ENCODE measurements around the gene ADAMTS3.

ADAMTS3 gene

GRCh38 chr4:72348701-72349100, 220.3 kb downstream of the ADAMTS3 start:
- DNase-seq (ENCODE audit: low read depth): no peak

DNA sequence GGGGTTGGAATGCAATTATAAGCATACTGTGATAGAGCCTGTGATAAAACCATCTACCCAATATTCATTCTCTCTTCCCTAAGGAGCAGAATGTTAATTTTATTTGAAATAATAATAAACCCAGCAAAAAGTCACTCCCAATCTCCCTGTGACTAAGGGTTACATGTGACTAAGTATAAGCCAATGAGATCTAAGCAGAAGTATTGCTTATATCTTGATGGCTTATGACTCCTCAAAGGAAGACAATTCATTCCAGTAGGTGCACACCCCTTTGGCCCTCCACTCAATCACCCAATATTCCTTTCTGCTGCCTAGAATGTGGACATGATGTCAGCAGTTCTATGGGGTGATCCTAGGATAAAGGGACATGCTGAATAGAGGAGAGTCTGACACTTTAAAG, 224.6 kb downstream of the ADAMTS3 start:
- no peak for DNase-seq (ENCODE audit: low read depth)

- DNase-seq (ENCODE audit: low read depth): no peak
Observed at GRCh38 chr4:72341432-72341820, 227.6 kb downstream of the ADAMTS3 start.

GRCh38 chr4:72340803-72341431, 228.1 kb downstream of the ADAMTS3 start:
- no peak for DNase-seq (ENCODE audit: low read depth)

GRCh38 chr4:72338060-72338459, 231.0 kb downstream of the ADAMTS3 start:
- DNase-seq (ENCODE audit: low read depth): no peak

GRCh38 chr4:72330381-72330780, 238.6 kb downstream of the ADAMTS3 start:
- no peak for DNase-seq (ENCODE audit: low read depth)

- no peak for DNase-seq (ENCODE audit: low read depth)
Observed at GRCh38 chr4:72326692-72327632, 242.1 kb downstream of the ADAMTS3 start.

- no peak for DNase-seq (ENCODE audit: low read depth)
Observed at GRCh38 chr4:72325215-72325614, 243.8 kb downstream of the ADAMTS3 start.

GRCh38 chr4:72323227-72323626, 245.8 kb downstream of the ADAMTS3 start:
- no peak for DNase-seq (ENCODE audit: low read depth)

DNA sequence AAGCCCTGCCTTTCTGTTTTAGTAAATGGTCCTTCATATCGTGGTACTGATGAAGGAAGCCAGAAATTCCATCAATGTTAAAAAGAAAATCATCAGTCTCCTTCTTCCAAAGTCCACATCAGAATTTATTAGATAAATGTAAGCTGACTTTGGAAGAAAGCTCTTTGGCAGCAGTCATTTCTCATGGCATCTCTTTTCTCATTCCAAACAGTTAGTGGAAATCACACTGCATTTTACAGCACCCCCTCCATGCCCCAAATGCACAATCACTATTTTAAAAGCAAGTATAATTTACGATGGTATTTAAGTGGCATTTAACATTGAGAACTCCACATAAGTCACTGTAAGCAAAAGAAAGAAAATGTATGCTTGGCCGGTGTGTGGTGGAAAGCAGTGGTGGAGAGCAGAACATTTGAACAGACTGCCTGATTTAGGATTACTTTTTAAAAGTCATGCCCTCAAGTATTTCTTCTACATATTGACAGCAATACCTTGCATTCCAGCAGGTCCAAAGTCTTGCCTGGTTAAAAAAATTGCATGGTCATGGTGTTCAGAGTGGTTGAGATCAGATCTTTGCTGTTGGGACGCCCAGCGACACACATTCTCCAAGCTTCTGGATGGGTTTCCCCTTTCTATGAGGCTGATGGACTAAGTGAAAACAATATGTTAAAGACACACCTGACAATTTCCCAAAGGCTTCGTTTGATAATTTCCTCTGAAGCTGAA, 248.6 kb downstream of the ADAMTS3 start:
- no peak for DNase-seq (ENCODE audit: low read depth)

- DNase-seq (ENCODE audit: low read depth): no peak
Observed at GRCh38 chr4:72319601-72320021, 249.4 kb downstream of the ADAMTS3 start.

GRCh38 chr4:72318421-72319170, 250.4 kb downstream of the ADAMTS3 start:
- DNase-seq (ENCODE audit: low read depth): no peak

DNA sequence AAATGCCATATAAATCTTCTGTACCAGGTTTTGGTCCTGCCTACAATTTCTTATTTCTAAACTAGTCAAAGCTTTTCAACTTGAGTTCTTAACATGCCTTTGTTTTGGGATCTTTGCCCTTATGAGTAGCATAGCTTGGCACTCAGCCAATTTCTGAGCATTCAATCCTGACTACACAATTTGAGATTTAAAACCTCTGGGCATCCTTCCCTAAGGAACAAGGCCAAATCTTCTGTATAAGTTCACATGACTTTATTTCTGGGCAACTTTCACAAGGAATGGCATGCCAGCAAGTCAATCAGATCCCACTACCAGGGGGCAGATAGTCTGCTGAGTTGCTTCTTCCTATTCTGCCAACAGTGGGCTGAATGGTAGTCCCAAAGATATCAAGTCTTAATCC, 254.2 kb downstream of the ADAMTS3 start:
- DNase-seq (ENCODE audit: low read depth): no peak

DNA sequence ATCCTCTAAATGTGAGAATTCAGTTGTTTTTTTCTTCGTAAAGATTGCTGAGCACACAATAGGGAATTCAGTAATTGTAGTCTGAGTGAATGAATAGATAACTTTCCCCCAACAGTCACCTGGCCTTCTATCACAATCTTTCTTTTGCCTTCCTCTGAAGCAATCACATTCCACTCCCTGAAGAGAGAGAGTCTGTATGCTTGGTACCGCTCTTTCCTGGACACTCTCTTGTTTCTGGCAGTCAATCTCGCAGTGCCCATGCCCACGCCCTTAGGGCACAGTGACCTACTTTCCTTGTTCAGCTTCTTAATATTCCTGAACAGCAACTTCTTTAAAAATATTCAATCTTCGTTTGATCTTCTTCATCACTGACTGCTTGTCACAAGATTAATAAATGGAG, 255.9 kb downstream of the ADAMTS3 start:
- no peak for DNase-seq (ENCODE audit: low read depth)

- DNase-seq (ENCODE audit: low read depth): no peak
Observed at GRCh38 chr4:72312032-72312650, 256.9 kb downstream of the ADAMTS3 start.

- no peak for DNase-seq (ENCODE audit: low read depth)
Observed at GRCh38 chr4:72311291-72311690, 257.7 kb downstream of the ADAMTS3 start.

GRCh38 chr4:72305620-72306019, 263.4 kb downstream of the ADAMTS3 start:
- no peak for DNase-seq (ENCODE audit: low read depth)

DNA sequence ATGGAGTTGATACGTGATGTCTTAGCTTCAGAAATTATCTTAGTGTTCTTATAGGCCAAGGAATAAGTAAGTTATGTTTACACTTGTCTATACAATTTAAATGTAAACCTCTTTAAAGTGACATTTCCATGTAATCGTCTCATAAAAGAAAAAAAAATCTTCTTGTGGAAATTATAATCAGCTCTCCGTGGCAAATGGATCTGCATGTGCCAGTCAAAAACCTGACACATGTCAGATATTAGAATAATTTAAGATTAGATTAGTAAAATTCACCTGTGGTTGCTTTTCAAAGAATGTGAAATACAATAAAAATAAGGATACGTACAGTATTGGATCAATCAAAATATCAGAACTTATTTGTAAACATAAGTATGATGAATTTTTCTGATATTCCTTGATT, 263.9 kb downstream of the ADAMTS3 start:
- DNase-seq (ENCODE audit: low read depth): no peak

DNA sequence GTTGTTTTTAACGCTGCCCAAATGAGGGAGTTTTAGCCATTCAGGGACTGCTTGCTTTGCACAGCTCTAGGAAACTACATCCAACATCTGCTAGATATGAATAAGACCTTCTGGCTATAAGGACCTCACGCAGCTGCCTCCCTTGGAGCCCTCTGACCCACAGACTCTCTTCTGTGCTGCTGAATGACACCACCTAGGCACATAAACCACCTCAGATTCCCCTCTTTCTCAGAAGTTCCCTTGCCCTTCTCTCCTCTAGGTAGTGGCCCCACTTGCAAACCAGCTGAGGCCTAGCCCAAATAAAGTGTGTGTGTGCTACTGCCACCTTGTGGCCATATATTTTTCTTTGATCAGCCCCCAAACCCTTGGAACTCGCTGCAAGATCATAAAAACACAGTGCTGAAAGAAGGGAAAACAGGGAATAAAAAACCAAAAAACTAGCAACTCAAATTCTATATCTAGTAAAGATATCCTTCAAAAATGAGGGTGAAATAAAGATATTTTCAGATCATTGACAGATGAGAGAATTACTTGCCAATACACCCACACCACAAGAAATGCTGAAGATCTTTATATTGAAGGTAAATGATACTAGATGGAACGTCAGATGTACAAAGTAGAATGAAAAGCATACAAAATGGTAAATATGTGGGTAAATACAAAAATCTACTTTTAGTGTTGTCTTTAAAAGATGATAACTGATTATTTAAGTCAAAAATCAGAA, 265.9 kb downstream of the ADAMTS3 start:
- DNase-seq (ENCODE audit: low read depth): no peak

GRCh38 chr4:72301759-72302158, 267.3 kb downstream of the ADAMTS3 start:
- no peak for DNase-seq (ENCODE audit: low read depth)

DNA sequence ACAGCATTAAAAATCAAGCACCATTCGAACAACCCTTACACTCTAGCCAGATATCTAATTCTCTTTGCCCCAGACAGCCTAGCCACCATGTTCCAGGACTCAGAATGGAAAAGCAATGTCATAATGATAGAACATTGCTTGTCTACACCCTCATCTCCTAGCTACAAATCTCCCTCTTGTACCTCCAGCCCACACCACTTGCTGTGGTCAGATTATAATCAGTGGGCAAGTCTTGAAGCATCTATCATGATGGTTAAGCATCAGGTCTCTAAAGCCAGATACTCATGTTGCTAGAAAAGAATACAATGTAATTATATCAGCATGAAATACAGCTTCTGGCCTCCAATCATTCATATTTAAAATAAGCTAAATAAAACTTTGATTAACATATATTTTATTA, 268.9 kb downstream of the ADAMTS3 start:
- no peak for DNase-seq (ENCODE audit: low read depth)

Data from T follicular helper cell (primary cell).